Measurements from ENCODE around the gene RTL10. TPM values are rescaled to one million over a fixed set of nuclear protein-coding genes. Genes with fewer than 3 reads are reported as not detected.

RTL10 gene
- total and polyA plus RNA-seq, 2 of the 13 experiments (the other 11 are each of a cell fraction or from before 2014, with no cell fraction given): 14.1 to 15.8 TPM

GRCh38 chr22:19815823-19816290 lies 38.8 kb downstream of the RTL10 start (continued):
- no peak for TF ChIP-seq ZNF18 (CRISPR knock-in tag; IDR thresholded peaks at IDR 0.05; ENCODE audit: insufficient replicate concordance)
- no peak for TF ChIP-seq TEF (CRISPR knock-in tag; IDR thresholded peaks at IDR 0.05)
- TF ChIP-seq ZNF383 (CRISPR knock-in tag; IDR thresholded peaks at IDR 0.05; ENCODE audit: borderline replicate concordance): no peak
- no peak for TF ChIP-seq NR2F1 (CRISPR knock-in tag; IDR thresholded peaks at IDR 0.05)
- TF ChIP-seq ZNF274 (CRISPR knock-in tag; IDR thresholded peaks at IDR 0.05): no peak
- TF ChIP-seq BCL3 (CRISPR knock-in tag; IDR thresholded peaks at IDR 0.05): no peak

GRCh38 chr22:19815093-19815822 lies 39.4 kb downstream of the RTL10 start:
- CTCF ChIA-PET (ENCODE audit: low intra/inter-chr PET ratio, low total read pairs): no interaction called here
- H3K27me3 ChIP-seq (ENCODE audit: control insufficient read depth in 1 of 2, insufficient read depth in 2 of 2, low read length in 2 of 2): no peaks in the 10 kb centered on the region
- DNase-seq (ENCODE audit: low spot score) (no peak), FAIRE-seq (no peak), ATAC-seq (no peak)
- H3K27ac ChIP-seq (ENCODE audit: extremely low read length, insufficient read depth, low read length): no peak overlapping the region
- H3K79me2 ChIP-seq (ENCODE audit: insufficient read depth, low read length): no peaks in the 10 kb centered on the region
- H3K4me2 ChIP-seq (ENCODE audit: low read depth, low read length): no peak overlapping the region
- WGBS (ENCODE audit: low lambda C conversion rate): 95% methylated on average over 15 of the region's 18 CpGs
- no peak overlapping the region for H2AFZ ChIP-seq (ENCODE audit: low read length)
- H3K36me3 ChIP-seq (replicated peaks in 1 of 2; ENCODE audit: control insufficient read depth in 1 of 2, insufficient read depth in 2 of 2, low read length in 2 of 2): no peaks in the 10 kb centered on the region
- intact Hi-C loops (cut with micrococcal nuclease; ENCODE audit: unreplicated experiment) (no loop called here), in situ Hi-C loops (cut with HindIII; ENCODE audit: extremely low pct_ligation_motif_present, low pct_unique_long_range_greater_than_20kb) (no loop called here)
- no peak overlapping the region for H3K9ac ChIP-seq (ENCODE audit: insufficient read depth, low read depth, low read length)
- no peaks in the 10 kb centered on the region for H3K9me3 ChIP-seq (ENCODE audit: low read length)
- no peaks in the 10 kb centered on the region for H4K20me1 ChIP-seq (ENCODE audit: insufficient read depth, low read length)
- POLR2A ChIA-PET: no interaction called here
- no peaks in the 10 kb centered on the region for H3K4me1 ChIP-seq (ENCODE audit: insufficient read depth, low read length)
- H3K4me3 ChIP-seq (replicated peaks in 1 of 3; ENCODE audit: insufficient read depth in 1 of 3, low read depth in 2 of 3, low read length in 3 of 3): no peak overlapping the region
- BruUV-seq (replicated peaks): no TSS peak
- TF ChIP-seq ZNF703 (CRISPR knock-in tag; IDR thresholded peaks at IDR 0.05; ENCODE audit: borderline replicate concordance) (no peak), PREB (CRISPR knock-in tag; IDR thresholded peaks at IDR 0.05) (no peak), AHR (CRISPR knock-in tag; IDR thresholded peaks at IDR 0.05) (no peak), NR2C2 (CRISPR knock-in tag; IDR thresholded peaks at IDR 0.05; ENCODE audit: borderline replicate concordance) (no peak), ZNF678 (CRISPR knock-in tag; IDR thresholded peaks at IDR 0.05) (no peak), HMG20B (CRISPR knock-in tag; conservative IDR thresholded peaks at IDR 0.05) (no peak), GMEB2 (CRISPR knock-in tag; IDR thresholded peaks at IDR 0.05; ENCODE audit: low read depth) (no peak), SOX6 (IDR thresholded peaks at IDR 0.05) (no peak), SOX6 (CRISPR knock-in tag; IDR thresholded peaks at IDR 0.05) (no peak), ZNF12 (CRISPR knock-in tag; IDR thresholded peaks at IDR 0.05) (no peak), HOXA7 (CRISPR knock-in tag; IDR thresholded peaks at IDR 0.05) (no peak)

Data from HepG2 (cell line).